Hematopoietic multipotent progenitor cell (in vitro differentiated cells): Measurements from ENCODE around the gene ACER3. TPM values are rescaled to one million over a fixed set of nuclear protein-coding genes. Genes with fewer than 3 reads are reported as not detected.
"Not testable (repeated sequence)": the region's sequence is repeated elsewhere in the genome, so short reads cannot be mapped to it uniquely, and the experiment has no call there.

ENCODE experiments used
- DNase-seq, 3 donors: peaks; one replicate each; pipeline ENCODE4 v3.0.0-alpha.2; 2011 to 2015; ENCODE audit warnings: low read depth in 2 of 3, low spot score in 2 of 3
- total RNA-seq: library from RNA; depleted of rRNA; stranded (reverse); fragments of >200 nt; gene quantifications from one replicate; pipeline ENCODE4 v1.2.3, GENCODE V29; 2012

ACER3 gene
- total RNA-seq, 1 donor, result 6.2 TPM

- DNase-seq, result no peak
These were observed 124.0 kb downstream of the ACER3 start for GRCh38 chr11:76984743-76985142.

- no peak for DNase-seq
These were observed 126.5 kb downstream of the ACER3 start for GRCh38 chr11:76987203-76987602.

GRCh38 chr11:76990628-76991027 is 129.9 kb downstream of the ACER3 start:
- DNase-seq, result no peak

GRCh38 chr11:76995081-76995576 is 134.4 kb downstream of the ACER3 start:
- no peak for DNase-seq

GRCh38 chr11:76997512-76997911 is 136.8 kb downstream of the ACER3 start:
- no peak for DNase-seq

DNA sequence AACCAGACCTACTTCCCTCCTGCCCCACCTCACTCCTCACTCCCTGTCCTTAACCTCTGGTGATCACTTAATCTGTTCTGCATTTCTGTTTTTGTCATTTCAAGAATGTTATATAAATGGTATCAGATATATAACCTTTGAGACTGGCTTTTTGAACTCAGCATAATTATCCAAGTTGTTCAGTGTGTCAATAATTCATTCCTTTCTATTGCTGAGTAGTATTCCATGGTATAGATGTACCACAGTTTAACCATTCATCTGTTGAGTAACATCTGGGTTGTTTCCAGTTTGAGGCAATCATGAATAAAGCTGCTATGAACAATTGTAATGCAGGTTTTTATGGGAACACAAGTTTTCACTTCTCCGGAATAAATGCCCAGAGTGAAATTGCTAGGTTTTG is 138.9 kb downstream of the ACER3 start:
- no peak for DNase-seq

DNA sequence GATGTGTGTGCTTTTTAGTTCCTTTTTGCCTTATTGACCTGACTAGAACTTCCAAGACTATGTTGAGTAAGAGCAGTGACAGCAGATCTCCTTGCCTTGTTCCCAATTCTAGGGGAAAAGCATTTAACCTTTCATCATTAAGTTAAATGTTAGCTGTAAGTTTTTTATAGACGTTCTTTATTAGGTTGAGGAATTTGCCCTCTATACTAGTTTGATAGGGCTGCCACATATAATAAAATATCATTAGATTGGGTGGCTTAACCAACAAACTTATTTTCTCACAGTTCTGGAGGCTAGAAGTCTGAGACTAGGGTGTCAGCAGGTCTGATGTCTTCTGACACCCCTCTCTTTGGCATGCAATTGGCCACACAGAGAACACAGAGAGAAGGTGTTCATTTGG is 140.9 kb downstream of the ACER3 start:
- no peak for DNase-seq

DNA sequence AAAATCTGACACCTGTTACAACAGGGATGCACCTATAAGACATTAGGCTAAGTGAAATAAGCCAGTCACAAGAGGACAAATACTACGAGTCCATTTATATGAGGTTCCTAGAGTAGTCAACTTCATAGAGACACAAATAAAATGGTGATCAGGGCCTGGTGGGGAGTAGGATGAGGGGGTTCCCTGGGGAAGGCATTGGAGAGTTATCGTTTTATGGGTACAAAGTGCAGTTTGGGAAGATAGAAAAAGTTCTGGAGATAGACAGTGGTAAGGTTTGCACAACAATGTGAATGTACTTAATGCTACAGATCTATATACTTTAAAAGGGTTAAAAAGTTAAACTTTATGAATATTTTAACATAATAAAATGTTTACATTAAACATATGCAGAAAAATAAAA is 142.1 kb downstream of the ACER3 start:
- DNase-seq, result no peak

- DNase-seq, result no peak
These were observed 143.2 kb downstream of the ACER3 start for GRCh38 chr11:77003963-77004362.

- DNase-seq, result no peak
These were observed 148.9 kb downstream of the ACER3 start for GRCh38 chr11:77009533-77010160.

- no peak for DNase-seq
These were observed 154.0 kb downstream of the ACER3 start for GRCh38 chr11:77014669-77015068.

DNA sequence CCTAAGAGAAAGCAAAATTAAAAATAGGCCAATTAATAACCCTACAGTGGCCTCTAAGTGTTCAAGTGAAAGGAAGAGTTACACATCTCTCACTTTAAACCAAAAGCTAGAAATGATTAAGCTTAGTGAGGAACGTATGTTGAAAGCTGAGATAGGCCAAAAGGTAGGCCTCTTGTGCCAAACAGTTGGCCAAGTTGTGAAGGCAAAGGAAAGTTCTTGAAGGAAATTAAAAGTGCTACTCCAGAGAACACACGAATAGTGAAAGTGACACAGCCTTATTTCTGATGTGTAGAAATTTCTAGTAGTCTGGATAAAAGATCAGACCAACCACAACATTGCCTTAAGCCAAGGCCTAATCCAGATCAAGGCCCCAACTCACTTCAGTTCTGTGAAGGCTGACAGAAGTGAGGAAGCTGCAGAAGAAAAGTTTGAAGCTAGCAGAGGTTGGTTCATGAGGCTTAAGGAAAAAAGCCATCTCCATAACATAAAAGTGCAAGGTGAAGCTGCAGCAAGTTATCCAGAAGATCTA is 157.7 kb downstream of the ACER3 start:
- DNase-seq, result not testable (repeated sequence)

DNA sequence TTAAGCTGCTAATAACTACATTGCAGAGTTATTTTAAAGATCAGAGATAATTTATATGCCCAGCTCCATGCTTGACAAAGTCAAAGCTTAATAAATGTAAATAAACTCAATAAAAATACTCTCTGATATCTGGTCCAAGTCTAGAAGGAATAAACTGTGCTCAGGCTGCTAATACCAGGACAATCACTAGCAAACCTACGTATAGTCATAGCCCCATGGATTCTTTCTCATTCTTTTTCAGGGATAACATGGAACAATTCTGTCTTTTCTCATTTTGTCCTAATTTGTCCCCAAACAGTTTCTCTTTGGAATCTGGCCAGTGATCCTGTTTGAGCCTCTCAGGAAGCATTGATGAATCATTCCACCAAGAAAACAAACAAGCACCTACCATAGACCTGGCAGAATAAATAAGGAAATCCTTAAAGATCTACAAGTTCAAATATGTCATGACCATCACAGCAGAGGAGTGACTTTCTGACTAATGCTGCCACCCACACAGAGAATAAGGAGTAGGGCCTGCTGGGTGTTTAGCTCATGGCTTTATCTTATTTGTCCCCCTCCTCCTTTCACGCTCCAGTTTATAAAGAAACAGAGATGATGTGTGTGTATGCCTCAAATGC is 159.4 kb downstream of the ACER3 start:
- DNase-seq, result no peak

DNA sequence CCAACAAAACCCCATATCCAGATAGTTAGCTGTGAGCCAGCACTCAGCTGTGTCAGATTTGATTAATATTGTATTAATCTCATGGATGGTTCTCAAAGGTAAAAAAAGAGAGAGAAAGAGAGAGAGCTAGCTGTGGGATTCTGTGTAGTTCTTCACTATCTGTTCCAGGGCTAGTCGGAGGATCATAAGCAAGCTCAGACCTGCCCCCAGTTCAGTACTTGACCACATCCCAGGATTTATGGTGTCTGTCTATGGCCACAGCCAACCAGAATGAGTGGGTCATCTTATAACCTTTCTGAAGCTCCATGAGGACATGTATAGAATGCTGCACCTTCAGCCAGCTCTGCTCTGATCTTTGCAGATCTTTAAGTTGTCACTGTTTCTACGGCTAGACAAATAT is 160.0 kb downstream of the ACER3 start:
- no peak for DNase-seq

DNA sequence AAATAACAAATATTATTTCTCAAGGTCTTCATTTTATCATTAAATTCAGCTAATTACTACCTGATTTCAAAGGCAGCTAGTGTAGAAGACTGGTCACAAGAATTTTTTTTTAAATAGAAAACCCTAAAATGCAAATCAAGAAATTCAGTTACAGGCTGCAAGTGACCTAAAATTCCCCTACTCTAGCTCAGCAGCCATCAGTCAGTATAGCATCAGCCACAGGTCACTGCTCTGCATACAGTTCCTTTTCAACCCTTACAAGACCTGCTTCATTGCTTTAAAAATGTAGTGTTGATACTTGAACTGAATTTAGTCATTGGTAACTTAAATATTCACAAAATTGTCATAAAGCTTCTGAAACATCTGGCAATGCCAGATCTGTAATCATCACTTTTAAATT is 164.0 kb downstream of the ACER3 start:
- no peak for DNase-seq

DNA sequence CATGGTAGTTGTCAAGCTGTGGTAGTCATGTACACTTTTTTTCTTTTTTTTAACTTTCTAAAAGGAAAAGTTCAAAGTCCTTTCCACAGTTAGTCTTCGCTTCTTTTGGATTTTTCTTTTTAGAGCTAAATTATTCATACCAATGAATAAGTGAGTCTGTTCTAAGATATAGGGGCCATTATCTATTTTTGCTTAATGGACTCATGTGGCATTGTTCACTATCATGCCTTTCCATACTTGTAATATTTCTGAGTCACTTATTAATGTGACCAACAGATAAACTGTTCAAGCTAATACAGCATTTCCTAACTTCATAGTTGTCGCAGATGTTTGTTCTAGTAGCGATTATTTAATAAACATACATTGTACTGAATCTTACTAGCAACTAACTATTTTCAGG is 165.5 kb downstream of the ACER3 start:
- no peak for DNase-seq

DNA sequence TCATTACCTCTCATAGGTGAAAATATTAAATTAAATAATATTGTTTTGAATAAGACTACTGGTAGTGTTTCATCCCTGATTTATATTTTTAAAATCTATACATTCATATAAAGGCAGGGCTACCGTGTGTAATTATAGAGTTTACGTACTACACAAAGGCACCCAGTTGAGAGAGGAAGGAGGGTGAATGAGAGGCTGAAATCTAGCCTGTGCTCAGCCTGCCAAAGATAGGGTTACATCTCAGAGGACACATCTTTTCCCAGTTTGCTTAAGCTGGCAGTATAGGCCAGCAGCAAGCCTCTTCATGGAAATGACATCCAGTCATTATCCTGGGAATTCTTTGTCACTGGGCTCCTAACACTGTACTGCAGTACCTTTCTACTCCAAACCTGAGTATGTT is 166.0 kb downstream of the ACER3 start:
- no peak for DNase-seq

DNA sequence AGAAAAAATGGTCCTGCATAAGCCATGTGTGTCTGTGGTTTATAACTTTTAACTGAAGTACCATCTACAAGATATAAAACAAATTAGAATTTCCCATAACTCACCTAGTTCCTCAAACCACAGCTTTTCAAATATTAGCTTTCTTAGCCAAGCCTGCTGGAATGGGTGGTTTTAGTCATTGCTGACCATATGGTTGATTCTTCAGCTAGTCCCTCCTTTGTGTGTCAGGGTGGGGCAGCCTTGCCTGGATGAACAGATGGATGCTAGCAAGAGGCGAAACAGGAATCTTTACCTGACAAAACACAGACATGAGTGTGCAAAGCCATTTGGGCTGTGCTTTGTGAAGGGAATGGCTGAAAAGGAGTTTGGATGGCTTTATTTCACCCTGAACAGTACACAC is 166.6 kb downstream of the ACER3 start:
- DNase-seq, result no peak

DNA sequence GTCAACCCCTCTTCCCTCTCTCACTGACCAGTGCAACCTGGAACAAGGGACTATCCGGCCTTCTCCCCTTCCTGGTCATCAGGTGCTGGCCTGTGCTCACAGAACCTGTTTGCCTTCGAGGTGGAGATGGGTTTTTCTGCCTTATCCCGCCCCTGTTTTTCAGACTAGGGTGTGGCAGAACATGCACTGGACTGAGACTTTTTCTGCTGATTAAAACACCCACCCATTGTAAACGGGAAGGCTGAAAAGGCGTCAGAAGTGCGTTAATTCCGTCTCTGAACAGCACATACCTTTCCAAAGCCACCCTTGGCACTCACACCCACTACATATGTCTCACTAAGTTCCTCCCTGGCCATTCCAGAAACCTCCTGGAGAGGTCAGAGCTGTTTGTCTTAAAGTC is 169.1 kb downstream of the ACER3 start:
- DNase-seq, result no peak

DNA sequence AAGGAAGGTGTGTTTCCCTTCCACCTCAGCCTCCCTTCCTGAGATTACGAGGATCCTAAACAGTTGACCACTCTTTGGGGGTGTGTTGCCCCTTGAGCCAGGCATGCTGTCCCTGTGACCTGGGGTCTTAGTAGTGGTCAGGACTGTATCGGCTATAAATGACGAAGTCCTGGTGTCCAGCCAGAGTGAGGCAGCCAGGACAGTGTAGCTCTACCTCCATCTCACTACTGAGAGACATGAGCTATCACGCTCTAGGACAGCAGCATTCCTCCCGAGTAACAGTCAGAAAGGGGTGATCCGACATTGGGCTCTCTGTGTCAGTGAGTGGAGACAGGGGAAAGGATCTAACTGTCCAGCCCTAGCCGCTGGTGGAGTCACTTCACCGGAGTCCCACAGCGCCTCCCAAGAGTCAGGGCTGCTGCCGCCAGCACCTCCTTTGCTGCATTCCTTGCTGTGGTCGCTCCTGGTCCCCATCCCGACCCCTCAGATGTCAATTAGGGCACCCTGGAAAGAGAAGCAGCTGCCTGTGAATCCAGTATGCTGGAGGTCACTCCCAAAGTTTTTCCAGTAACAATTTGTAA is 170.2 kb downstream of the ACER3 start:
- no peak for DNase-seq

DNA sequence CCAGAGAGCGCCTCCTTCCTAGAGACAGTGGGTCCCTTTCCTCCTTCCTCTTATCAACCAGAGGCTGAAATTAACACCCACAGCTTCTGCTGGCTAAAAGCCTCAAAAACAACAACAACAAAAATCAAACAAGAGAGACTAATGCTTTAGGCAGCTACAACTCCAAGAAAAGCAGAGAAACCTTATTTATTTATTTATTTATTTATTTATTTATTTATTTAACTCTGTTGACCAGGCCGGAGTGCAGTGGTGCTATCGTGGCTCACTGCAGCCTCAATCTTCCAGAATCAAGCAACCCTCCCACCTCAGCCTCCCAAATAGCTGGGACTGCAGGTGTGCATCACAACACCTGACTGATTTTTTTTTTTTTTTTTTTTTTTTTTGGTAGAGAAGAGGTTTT is 170.9 kb downstream of the ACER3 start:
- no peak for DNase-seq

GRCh38 chr11:77035039-77035438 is 174.3 kb downstream of the ACER3 start:
- no peak for DNase-seq
